ENCODE data around the gene PSMF1.

GRCh38 chr20:1131354-1131753 is 13.0 kb downstream of the PSMF1 start:
- no peak for TF ChIP-seq POLR2A (IDR thresholded peaks at IDR 0.05)
- TF ChIP-seq CTCF (IDR thresholded peaks at IDR 0.05): no peak
- TF ChIP-seq POLR2AphosphoS5 (IDR thresholded peaks at IDR 0.05): no peak
- no peak for TF ChIP-seq EP300 (IDR thresholded peaks at IDR 0.05)

Data from stomach (tissue), 4 donors.